GM12801 (cell line): ENCODE measurements around the gene AMER1.

Source experiments
- TF ChIP-seq, protein P1 (sequence below): IDR thresholded peaks from one replicate; pipeline ENCODE4 v1.5.1; 2011; ENCODE audit warnings: control low read depth; ENCODE audit not compliant: insufficient read length; ENCODE audit errors: extremely low read depth

The AMER1 gene

DNA sequence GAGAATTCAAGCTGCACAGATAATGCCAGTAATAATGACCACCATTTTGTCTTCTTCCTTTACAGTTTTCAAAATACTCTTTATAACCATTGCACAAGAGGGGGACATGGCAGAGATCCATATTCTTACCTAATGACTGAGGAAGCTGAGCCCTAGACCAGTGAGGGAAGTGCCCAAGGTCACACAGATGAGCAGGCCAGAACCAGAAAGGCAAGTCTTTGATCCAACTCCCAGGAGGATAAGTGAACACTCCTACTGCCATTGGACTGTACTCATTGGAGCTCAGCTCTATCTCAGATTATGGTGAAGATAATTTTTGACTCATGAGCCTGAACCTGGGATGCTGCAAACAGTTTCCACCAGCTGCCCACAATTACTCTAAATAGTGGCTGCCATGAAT lies 28.6 kb downstream of the AMER1 start:
- TF ChIP-seq, protein P1, sequence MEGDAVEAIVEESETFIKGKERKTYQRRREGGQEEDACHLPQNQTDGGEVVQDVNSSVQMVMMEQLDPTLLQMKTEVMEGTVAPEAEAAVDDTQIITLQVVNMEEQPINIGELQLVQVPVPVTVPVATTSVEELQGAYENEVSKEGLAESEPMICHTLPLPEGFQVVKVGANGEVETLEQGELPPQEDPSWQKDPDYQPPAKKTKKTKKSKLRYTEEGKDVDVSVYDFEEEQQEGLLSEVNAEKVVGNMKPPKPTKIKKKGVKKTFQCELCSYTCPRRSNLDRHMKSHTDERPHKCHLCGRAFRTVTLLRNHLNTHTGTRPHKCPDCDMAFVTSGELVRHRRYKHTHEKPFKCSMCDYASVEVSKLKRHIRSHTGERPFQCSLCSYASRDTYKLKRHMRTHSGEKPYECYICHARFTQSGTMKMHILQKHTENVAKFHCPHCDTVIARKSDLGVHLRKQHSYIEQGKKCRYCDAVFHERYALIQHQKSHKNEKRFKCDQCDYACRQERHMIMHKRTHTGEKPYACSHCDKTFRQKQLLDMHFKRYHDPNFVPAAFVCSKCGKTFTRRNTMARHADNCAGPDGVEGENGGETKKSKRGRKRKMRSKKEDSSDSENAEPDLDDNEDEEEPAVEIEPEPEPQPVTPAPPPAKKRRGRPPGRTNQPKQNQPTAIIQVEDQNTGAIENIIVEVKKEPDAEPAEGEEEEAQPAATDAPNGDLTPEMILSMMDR, result no peak

DNA sequence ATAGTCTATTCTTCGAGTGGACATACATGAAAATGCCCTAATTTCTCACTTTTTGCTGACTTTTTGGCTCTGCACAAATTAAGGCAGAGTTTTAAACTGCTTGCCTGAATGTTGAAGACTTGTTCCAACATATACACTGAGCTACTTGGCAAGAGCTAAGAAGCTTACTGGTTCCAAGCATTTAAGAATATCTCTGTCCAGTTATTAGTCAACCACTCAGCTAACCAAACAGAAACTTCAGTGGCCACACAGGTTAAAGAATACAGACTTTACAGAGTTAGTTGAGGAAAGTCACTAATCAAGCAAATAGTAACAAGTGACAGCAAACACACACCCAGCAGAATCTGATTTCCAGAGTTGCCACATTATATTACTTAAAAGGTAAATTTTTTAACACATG lies 35.5 kb downstream of the AMER1 start:
- TF ChIP-seq, protein P1, result no peak

DNA sequence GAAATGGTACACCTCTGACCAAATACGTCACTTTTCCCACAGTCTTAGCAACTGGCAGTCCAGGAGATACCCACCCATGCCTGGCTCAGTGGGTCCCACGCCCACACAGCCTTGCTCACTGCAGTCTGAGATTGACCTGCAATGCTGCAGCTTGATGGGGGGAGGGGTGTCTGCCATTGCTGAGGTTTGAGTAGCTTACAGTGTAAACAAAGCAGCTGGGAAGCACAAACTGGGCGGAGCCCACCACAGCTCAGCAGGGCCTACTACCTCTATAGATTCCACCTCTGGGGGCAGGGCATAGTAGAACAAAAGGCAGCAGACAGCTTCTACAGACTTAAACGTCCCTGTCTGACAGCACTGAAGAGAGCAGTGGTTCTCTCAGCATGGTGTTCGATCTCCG lies 52.7 kb downstream of the AMER1 start:
- TF ChIP-seq, protein P1, result no peak

DNA sequence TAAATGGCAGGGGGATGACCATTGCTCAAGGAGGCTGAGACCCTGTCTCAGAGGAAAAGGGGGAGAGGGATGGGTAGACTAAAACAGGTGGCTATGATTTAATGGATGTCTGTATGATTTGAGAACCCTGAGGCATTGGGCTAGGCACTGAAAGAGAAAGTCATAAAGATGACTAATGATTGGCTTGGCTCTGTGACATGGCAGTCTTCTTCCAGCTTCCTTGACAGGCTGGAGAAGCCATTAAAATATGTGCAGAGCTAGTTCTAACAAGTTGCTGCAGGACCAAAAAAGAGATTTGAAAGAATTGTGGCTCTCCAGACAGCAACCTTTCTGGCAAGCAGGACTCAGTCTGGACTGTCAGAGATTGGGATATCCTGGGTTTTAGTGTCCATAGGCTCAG lies 53.6 kb downstream of the AMER1 start:
- TF ChIP-seq, protein P1, result no peak

DNA sequence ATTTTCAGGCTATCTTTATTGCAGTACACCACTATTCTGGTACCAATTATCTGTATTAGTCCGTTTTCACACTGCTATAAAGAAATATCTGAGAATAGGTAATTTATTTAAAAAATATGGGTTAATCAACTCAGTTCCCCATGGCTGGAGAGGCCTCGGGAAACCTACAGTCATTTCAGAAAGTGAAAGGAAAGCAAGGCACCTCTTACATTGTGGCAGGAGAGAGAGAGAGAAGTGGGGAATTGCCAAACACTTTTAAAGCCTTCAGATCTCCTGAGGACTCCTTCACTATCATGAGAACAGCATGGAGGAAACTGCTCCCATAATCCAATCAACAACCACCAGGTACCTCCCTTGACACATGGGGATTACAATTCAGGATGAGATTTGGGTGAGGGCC lies 54.7 kb downstream of the AMER1 start:
- TF ChIP-seq, protein P1, result no peak
